B cell (primary cell): ENCODE data around the gene UNC5B. TPM values are rescaled to one million over a fixed set of nuclear protein-coding genes. Genes with fewer than 3 reads are reported as not detected.

Source experiments
- ATAC-seq: fragments of 200-7000 bp; cut with Tn5 transposase; one replicate; pipeline ENCODE4 v1.10.0; 2021; ENCODE audit warnings: low read depth, mild to moderate bottlenecking, moderate number of reproducible peaks, moderate library complexity
- CTCF ChIA-PET: fragments of 350-600 bp; sonication (Branson Sonifier 250); formaldehyde crosslinking; loops from one replicate; lab custom pipeline; 2021; ENCODE audit warnings: antibody characterized with exemption, inconsistent platforms; lab: Charles Lee
- POLR2A ChIA-PET: fragments of 350-600 bp; sonication (Branson Sonifier 250); formaldehyde crosslinking; loops from one replicate; lab custom pipeline; 2021; ENCODE audit warnings: antibody characterized with exemption; lab: Charles Lee
- DNase-seq: peaks from one replicate; pipeline ENCODE4 v3.0.0; 2013
- H2AFZ ChIP-seq: 2 replicates; pipeline ENCODE4 v1.6.1; 2012; ENCODE audit warnings: mild to moderate bottlenecking, low read depth, low read length; ENCODE audit not compliant: insufficient read depth, poor library complexity, severe bottlenecking
- H3K27ac ChIP-seq, 2 donors: 1 replicate in 1 of 2; 2 replicates in 1 of 2; pipeline ENCODE4 v1.5.1; 2012 to 2013; ENCODE audit warnings: low read length in 2 of 2, mild to moderate bottlenecking in 2 of 2, moderate library complexity in 1 of 2
- H3K27me3 ChIP-seq, 4 experiments: fragments of 200-600 bp in 1 of 4; sonication (generic) in 1 of 4; replicated peaks in 1 of 4; 1 replicate in 2 of 4; 2 replicates in 2 of 4; pipeline versions ENCODE4 v1.6.1 to v1.7.0; 2013 to 2016; ENCODE audit warnings: low read length in 3 of 4, mild to moderate bottlenecking in 2 of 4, mixed read lengths in 1 of 4, moderate library complexity in 1 of 4; ENCODE audit not compliant: insufficient read depth in 4 of 4, control insufficient read depth in 3 of 4; ENCODE audit errors: control extremely low read depth in 1 of 4
- H3K36me3 ChIP-seq, 2 experiments: replicated peaks in 1 of 2; 1 replicate in 1 of 2; 2 replicates in 1 of 2; pipeline versions ENCODE4 v1.6.1 to v1.7.1; 2013; ENCODE audit warnings: low read length in 1 of 2; ENCODE audit not compliant: insufficient read depth in 2 of 2, control insufficient read depth in 1 of 2; ENCODE audit errors: control extremely low read depth in 1 of 2, extremely low read depth in 1 of 2
- H3K4me1 ChIP-seq, 2 donors: fragments of 200-600 bp in 1 of 2; sonication (generic) in 1 of 2; 1 replicate in 1 of 2; 2 replicates in 1 of 2; pipeline versions ENCODE4 v1.5.1 to v1.6.1; 2013 to 2017; ENCODE audit warnings: low read length in 2 of 2; ENCODE audit not compliant: control insufficient read depth in 2 of 2, insufficient read depth in 2 of 2
- H3K4me2 ChIP-seq: replicated peaks from 2 replicates; pipeline ENCODE3; 2012; ENCODE audit warnings: mild to moderate bottlenecking, low read depth, low read length; ENCODE audit not compliant: poor library complexity, severe bottlenecking
- H3K4me3 ChIP-seq, 5 experiments: fragments of 200-600 bp in 1 of 5; sonication (generic) in 1 of 5; 1 replicate in 3 of 5; 2 replicates in 2 of 5; pipeline versions ENCODE4 v1.5.1 to v1.7.0; 2011 to 2016; ENCODE audit warnings: low read length in 4 of 5, mild to moderate bottlenecking in 4 of 5, low read depth in 2 of 5, control low read depth in 1 of 5, moderate library complexity in 1 of 5; ENCODE audit not compliant: insufficient read depth in 1 of 5; ENCODE audit errors: control extremely low read depth in 1 of 5, extremely low read depth in 1 of 5
- H3K79me2 ChIP-seq: fragments of 200-600 bp; sonication (generic); one replicate; pipeline ENCODE4 v1.6.0; 2016; ENCODE audit warnings: low read length; ENCODE audit not compliant: control insufficient read depth, insufficient read depth
- H3K9ac ChIP-seq: fragments of 200-600 bp; sonication (generic); 2 replicates; pipeline ENCODE4 v1.6.1; 2017; ENCODE audit warnings: mild to moderate bottlenecking, low read length, moderate library complexity
- H3K9me3 ChIP-seq, 3 donors: one replicate each; pipeline versions ENCODE4 v1.6.1 to v1.7.1; 2013; ENCODE audit warnings: low read length in 2 of 3; ENCODE audit not compliant: control insufficient read depth in 2 of 3, insufficient read depth in 1 of 3; ENCODE audit errors: control extremely low read depth in 1 of 3
- H4K20me1 ChIP-seq: 2 replicates; pipeline ENCODE4 v1.6.0; 2012; ENCODE audit warnings: mild to moderate bottlenecking, low read length; ENCODE audit not compliant: insufficient read depth, control insufficient read depth, poor library complexity, severe bottlenecking
- H3K27ac Mint-ChIP-seq: one replicate; pipeline ENCODE4 v1.8.0; 2021; ENCODE audit warnings: mixed read lengths
- H3K27me3 Mint-ChIP-seq: one replicate; pipeline ENCODE4 v1.8.0; 2021; ENCODE audit warnings: mixed read lengths
- H3K4me1 Mint-ChIP-seq: one replicate; pipeline ENCODE4 v1.8.0; 2021; ENCODE audit warnings: mixed read lengths
- H3K4me3 Mint-ChIP-seq: one replicate; pipeline ENCODE4 v1.8.0; 2021; ENCODE audit warnings: mixed read lengths
- H3K9me3 Mint-ChIP-seq: one replicate; pipeline ENCODE4 v1.8.0; 2022; ENCODE audit warnings: mixed read lengths; ENCODE audit not compliant: insufficient read depth
- EZH2 ChIP-seq: IDR thresholded peaks from 2 replicates; pipeline ENCODE4 v1.6.1; 2012; ENCODE audit warnings: borderline replicate concordance, low read depth, mild to moderate bottlenecking, moderate library complexity, low read length; ENCODE audit not compliant: insufficient read depth, poor library complexity, severe bottlenecking
- WGBS: methylation state at CpG from one replicate; pipeline ENCODE4 v1.1.5; 2013; ENCODE audit warnings: missing lambda C conversion rate; ENCODE audit not compliant: insufficient coverage; 5-methylcytosine and 5-hydroxymethylcytosine counted together
- intact Hi-C: fragments of 100-400 bp; cut with micrococcal nuclease; formaldehyde crosslinking; loops from one replicate; pipeline ENCODE4 v1.10.0; 2022
- polyA plus RNA-seq: library from polyadenylated mRNA; depleted of rRNA; stranded (reverse); fragments of >200 nt; gene quantifications from 2 replicates; pipeline ENCODE4 v1.2.3, GENCODE V29; 2012
- total RNA-seq, 2 donors: library from RNA; stranded (reverse); fragments of 120-200 nt in 1 of 2; gene quantifications; 1 replicate in 1 of 2; 2 replicates in 1 of 2; pipeline versions ENCODE4 v1.2.3 to v1.2.4, GENCODE V29; 2013 to 2022
- TF ChIP-seq, protein P1 (sequence below): fragments of 200-600 bp; IDR thresholded peaks from one replicate; pipeline ENCODE4 v1.8.0; 2022; ENCODE audit warnings: antibody characterized with exemption, mild to moderate bottlenecking

UNC5B gene
- total and polyA plus RNA-seq, 2 donors (not counting 1 experiment from before 2014, with no cell fraction given), result not detected

DNA sequence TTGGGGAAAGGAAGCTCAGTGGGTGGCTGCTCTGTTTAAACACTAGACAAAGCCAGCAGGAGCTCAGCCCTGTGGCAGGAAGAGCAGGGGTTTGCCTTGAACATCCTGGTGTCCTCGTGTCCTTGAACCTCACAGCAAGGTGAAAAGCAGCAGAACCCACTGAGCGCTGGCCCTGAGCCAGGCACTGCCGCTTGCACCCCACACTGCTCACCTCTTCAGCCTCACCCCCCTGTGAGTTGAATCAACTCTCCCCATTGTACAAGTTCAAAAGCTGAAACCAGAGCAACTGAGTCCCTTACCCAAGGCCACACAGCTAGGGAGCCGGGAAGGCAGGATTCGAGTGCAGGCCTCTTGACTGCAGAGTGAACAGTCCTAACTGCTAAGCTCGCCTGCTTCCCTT is 138.7 kb downstream of the UNC5B start:
- H3K27ac Mint-ChIP-seq, result no peak overlapping the region
- Histone ChIP-seq H4K20me1 (no peaks in the 10 kb centered on the region), H3K79me2 (no peaks in the 10 kb centered on the region), H3K27ac (no peak overlapping the region), H3K4me3 (no peak overlapping the region), H3K9me3 (no peaks in the 10 kb centered on the region), H3K4me1 (no peaks in the 10 kb centered on the region), H3K27me3 (no peaks in the 10 kb centered on the region), H3K4me2 (no peak overlapping the region), H3K36me3 (peaks cover 0 to 2% of the 10 kb centered on the region in 2 experiments), H3K9ac (no peak overlapping the region), H2AFZ (no peak overlapping the region)
- H3K9me3 Mint-ChIP-seq, result no peaks in the 10 kb centered on the region
- intact Hi-C loops, result no loop called here
- POLR2A ChIA-PET, result no interaction called here
- DNase-seq, result no peak
- TF ChIP-seq, protein P1, sequence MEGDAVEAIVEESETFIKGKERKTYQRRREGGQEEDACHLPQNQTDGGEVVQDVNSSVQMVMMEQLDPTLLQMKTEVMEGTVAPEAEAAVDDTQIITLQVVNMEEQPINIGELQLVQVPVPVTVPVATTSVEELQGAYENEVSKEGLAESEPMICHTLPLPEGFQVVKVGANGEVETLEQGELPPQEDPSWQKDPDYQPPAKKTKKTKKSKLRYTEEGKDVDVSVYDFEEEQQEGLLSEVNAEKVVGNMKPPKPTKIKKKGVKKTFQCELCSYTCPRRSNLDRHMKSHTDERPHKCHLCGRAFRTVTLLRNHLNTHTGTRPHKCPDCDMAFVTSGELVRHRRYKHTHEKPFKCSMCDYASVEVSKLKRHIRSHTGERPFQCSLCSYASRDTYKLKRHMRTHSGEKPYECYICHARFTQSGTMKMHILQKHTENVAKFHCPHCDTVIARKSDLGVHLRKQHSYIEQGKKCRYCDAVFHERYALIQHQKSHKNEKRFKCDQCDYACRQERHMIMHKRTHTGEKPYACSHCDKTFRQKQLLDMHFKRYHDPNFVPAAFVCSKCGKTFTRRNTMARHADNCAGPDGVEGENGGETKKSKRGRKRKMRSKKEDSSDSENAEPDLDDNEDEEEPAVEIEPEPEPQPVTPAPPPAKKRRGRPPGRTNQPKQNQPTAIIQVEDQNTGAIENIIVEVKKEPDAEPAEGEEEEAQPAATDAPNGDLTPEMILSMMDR, result no peak
- no peak for TF ChIP-seq EZH2
- H3K27me3 Mint-ChIP-seq, result no peaks in the 10 kb centered on the region
- H3K4me1 Mint-ChIP-seq, result no peaks in the 10 kb centered on the region
- CTCF ChIA-PET, result interaction anchor here (1.0 to 1.3 kb wide), 2 partner anchors 22 to 34 kb away, joined by 3 read pairs; no protein-coding TSS in a partner anchor
- 98% methylated on average over 5 of the region's 6 CpGs for WGBS
- H3K4me3 Mint-ChIP-seq, result no peak overlapping the region
- no peak for ATAC-seq

DNA sequence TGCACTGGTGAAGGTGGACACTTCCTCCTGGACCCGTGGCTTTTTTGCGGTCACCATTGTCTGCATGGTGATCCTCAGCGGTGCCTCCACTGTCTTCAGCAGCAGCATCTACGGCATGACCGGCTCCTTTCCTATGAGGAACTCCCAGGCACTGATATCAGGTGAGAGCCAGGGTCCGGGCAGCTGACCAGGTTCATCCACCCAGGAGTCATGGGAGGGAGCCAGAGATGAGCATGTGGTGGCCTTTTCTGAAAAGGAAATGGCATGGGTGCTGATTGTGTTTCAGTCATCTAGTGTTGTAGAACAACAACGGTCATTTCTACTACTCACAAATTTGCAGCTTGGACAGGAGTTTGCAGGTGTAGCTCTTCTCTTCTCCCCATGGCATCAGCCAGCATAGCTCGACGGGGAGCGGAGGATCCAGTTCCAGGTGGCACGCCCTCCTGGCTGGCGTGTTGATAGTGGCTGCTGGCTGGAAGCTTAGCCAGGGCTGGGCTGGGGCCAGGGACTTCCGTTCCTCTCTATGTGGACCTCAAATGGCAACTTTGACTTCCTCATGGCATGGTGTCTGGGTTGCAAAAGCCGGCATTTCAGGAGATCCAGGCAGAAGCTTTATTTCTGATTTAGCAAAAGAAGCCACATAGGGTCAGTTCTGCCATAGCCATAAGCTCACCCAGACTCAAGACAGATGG is 139.4 kb downstream of the UNC5B start:
- no peaks in the 10 kb centered on the region for H3K27me3 ChIP-seq
- H3K27ac ChIP-seq, result no peak overlapping the region
- H3K36me3 ChIP-seq, result peaks cover 0 to 7% of the 10 kb centered on the region in 2 experiments
- no peak overlapping the region for H3K4me2 ChIP-seq
- TF ChIP-seq, protein P1, result no peak
- TF ChIP-seq EZH2, result no peak
- Mint-ChIP-seq H3K4me1 (no peaks in the 10 kb centered on the region), H3K9me3 (no peaks in the 10 kb centered on the region), H3K4me3 (no peak overlapping the region), H3K27ac (no peak overlapping the region), H3K27me3 (no peaks in the 10 kb centered on the region)
- H3K4me3 ChIP-seq, result no peak overlapping the region
- POLR2A ChIA-PET, result no interaction called here
- H3K79me2 ChIP-seq, result no peaks in the 10 kb centered on the region
- DNase-seq (no peak), ATAC-seq (no peak)
- no peaks in the 10 kb centered on the region for H4K20me1 ChIP-seq
- CTCF ChIA-PET, result interaction anchor here (1.3 kb wide), 1 partner anchor 35 kb away, joined by 3 read pairs; no protein-coding TSS in a partner anchor
- no peaks in the 10 kb centered on the region for H3K4me1 ChIP-seq
- no peak overlapping the region for H2AFZ ChIP-seq
- WGBS, result 94% methylated on average over 8 of the region's 14 CpGs
- H3K9ac ChIP-seq, result no peak overlapping the region
- no peaks in the 10 kb centered on the region for H3K9me3 ChIP-seq
- intact Hi-C loops, result no loop called here

Other genes starting within 250 kb of the UNC5B start
- 6.7 and 8.2 TPM in 2 replicates for gene SLC29A3, start 106.7 kb downstream of the UNC5B start, total RNA-seq
- 1.8 and 4.5 TPM in 2 replicates for gene SLC29A3, start 106.7 kb downstream of the UNC5B start, polyA plus RNA-seq
- 0.37 and 0.39 TPM in 2 replicates for gene CDH23, start 184.3 kb downstream of the UNC5B start, total RNA-seq
- 0.89 and 2.5 TPM in 2 replicates for gene CDH23, start 184.3 kb downstream of the UNC5B start, polyA plus RNA-seq